ENCODE measurements around the gene RGS5. TPM values are rescaled to one million over a fixed set of nuclear protein-coding genes. Genes with fewer than 3 reads are reported as not detected.

RGS5 gene
- polyA plus RNA-seq, 1 donor (not counting 4 experiments of a cell fraction or from before 2014, with no cell fraction given) = 4.1 TPM

DNA sequence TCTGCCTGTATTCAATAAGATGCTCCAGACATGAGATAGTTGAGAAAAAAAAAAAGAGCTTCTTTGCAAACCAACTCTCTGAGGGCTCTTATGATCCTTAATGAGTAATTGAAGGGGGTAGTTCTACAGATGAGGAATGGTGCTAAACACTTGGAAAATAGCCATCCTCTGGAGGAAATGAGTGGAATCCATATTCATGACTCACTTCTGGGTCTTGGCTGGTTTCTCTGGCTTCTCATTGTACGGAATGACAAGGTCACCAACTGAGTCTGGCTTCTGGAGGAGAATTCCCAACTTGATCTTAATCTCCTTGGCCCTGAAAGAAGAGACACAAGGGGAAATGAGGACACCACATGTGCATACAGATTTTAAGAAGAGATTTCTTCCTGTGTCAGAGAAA is 34.7 kb downstream of the RGS5 start:
- H3K9me3 ChIP-seq (ENCODE audit: control insufficient read depth, low read depth, low read length) = no peaks in the 10 kb centered on the region
- peak; percentile 64 for DNase-seq (ENCODE audit: low read depth, low spot score)
- H3K4me1 ChIP-seq (ENCODE audit: control insufficient read depth, extremely low read depth, insufficient read depth, low read length) = peaks cover 17% of the 10 kb centered on the region
- H2AFZ ChIP-seq (ENCODE audit: control insufficient read depth, low read length) = no peak overlapping the region
- dilution Hi-C loops (cut with MboI; ENCODE audit: extremely low pct_ligation_motif_present, low sequenced_read_pairs) = no loop called here
- no peak overlapping the region for H3K4me3 ChIP-seq (ENCODE audit: control insufficient read depth in 2 of 3, extremely low read depth in 1 of 3, insufficient read depth in 2 of 3, low read depth in 1 of 3, low read length in 3 of 3)
- no peaks in the 10 kb centered on the region for H3K79me2 ChIP-seq (ENCODE audit: control insufficient read depth, insufficient read depth, low read length)
- no peaks in the 10 kb centered on the region for H3K9me1 ChIP-seq (ENCODE audit: control insufficient read depth, extremely low read depth, insufficient read depth, low read length)
- no peaks in the 10 kb centered on the region for H4K20me1 ChIP-seq (ENCODE audit: control insufficient read depth, extremely low read depth, insufficient read depth, low read length)
- no peak overlapping the region for H3K9ac ChIP-seq (ENCODE audit: control insufficient read depth, extremely low read depth, insufficient read depth, low read length)
- no peaks in the 10 kb centered on the region for H3K36me3 ChIP-seq (ENCODE audit: control insufficient read depth in 2 of 2, extremely low read depth in 1 of 2, insufficient read depth in 2 of 2, low read length in 2 of 2)
- H3K4me2 ChIP-seq (ENCODE audit: control insufficient read depth, extremely low read depth, insufficient read depth, low read depth, low read length) = peak overlapping the region; percentile 12
- FAIRE-seq = peak; percentile 93
- no peak overlapping the region for H3K27ac ChIP-seq (ENCODE audit: control insufficient read depth, insufficient read depth, low read length)
- TF ChIP-seq EZH2 (IDR thresholded peaks at IDR 0.05; ENCODE audit: low read length) = no peak
- no peaks in the 10 kb centered on the region for H3K27me3 ChIP-seq (ENCODE audit: control insufficient read depth, extremely low read depth, insufficient read depth, low read length)

- Histone ChIP-seq H3K4me3 (ENCODE audit: control insufficient read depth in 2 of 3, extremely low read depth in 1 of 3, insufficient read depth in 2 of 3, low read depth in 1 of 3, low read length in 3 of 3) (no peak overlapping the region), H3K4me1 (ENCODE audit: control insufficient read depth, extremely low read depth, insufficient read depth, low read length) (peaks cover 17% of the 10 kb centered on the region), H4K20me1 (ENCODE audit: control insufficient read depth, extremely low read depth, insufficient read depth, low read length) (no peaks in the 10 kb centered on the region), H3K36me3 (ENCODE audit: control insufficient read depth in 2 of 2, extremely low read depth in 1 of 2, insufficient read depth in 2 of 2, low read length in 2 of 2) (no peaks in the 10 kb centered on the region), H3K9me1 (ENCODE audit: control insufficient read depth, extremely low read depth, insufficient read depth, low read length) (no peaks in the 10 kb centered on the region), H3K4me2 (ENCODE audit: control insufficient read depth, extremely low read depth, insufficient read depth, low read depth, low read length) (no peak overlapping the region), H3K9ac (ENCODE audit: control insufficient read depth, extremely low read depth, insufficient read depth, low read length) (no peak overlapping the region), H3K79me2 (ENCODE audit: control insufficient read depth, insufficient read depth, low read length) (no peaks in the 10 kb centered on the region), H2AFZ (ENCODE audit: control insufficient read depth, low read length) (no peak overlapping the region), H3K27ac (ENCODE audit: control insufficient read depth, insufficient read depth, low read length) (no peak overlapping the region), H3K27me3 (ENCODE audit: control insufficient read depth, extremely low read depth, insufficient read depth, low read length) (no peaks in the 10 kb centered on the region), H3K9me3 (ENCODE audit: control insufficient read depth, low read depth, low read length) (no peaks in the 10 kb centered on the region)
- DNase-seq (ENCODE audit: low read depth, low spot score) = no peak
- dilution Hi-C loops (cut with MboI; ENCODE audit: extremely low pct_ligation_motif_present, low sequenced_read_pairs) = no loop called here
- TF ChIP-seq EZH2 (IDR thresholded peaks at IDR 0.05; ENCODE audit: low read length) = no peak
- TF ChIP-seq, protein P1, sequence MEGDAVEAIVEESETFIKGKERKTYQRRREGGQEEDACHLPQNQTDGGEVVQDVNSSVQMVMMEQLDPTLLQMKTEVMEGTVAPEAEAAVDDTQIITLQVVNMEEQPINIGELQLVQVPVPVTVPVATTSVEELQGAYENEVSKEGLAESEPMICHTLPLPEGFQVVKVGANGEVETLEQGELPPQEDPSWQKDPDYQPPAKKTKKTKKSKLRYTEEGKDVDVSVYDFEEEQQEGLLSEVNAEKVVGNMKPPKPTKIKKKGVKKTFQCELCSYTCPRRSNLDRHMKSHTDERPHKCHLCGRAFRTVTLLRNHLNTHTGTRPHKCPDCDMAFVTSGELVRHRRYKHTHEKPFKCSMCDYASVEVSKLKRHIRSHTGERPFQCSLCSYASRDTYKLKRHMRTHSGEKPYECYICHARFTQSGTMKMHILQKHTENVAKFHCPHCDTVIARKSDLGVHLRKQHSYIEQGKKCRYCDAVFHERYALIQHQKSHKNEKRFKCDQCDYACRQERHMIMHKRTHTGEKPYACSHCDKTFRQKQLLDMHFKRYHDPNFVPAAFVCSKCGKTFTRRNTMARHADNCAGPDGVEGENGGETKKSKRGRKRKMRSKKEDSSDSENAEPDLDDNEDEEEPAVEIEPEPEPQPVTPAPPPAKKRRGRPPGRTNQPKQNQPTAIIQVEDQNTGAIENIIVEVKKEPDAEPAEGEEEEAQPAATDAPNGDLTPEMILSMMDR (optimal IDR thresholded peaks at IDR 0.05 in 1 of 3, IDR thresholded peaks at IDR 0.05 in 1 of 3, conservative IDR thresholded peaks at IDR 0.05 in 1 of 3; ENCODE audit: extremely low read depth in 1 of 3, insufficient read depth in 2 of 3, low read length in 3 of 3) = no peak
- FAIRE-seq = peak; percentile 64
Observed at GRCh38 chr1:163166886-163167555, 35.7 kb downstream of the RGS5 start.

GRCh38 chr1:163165119-163165518 is 37.6 kb downstream of the RGS5 start:
- Histone ChIP-seq H3K4me1 (ENCODE audit: control insufficient read depth, extremely low read depth, insufficient read depth, low read length) (peaks cover 15% of the 10 kb centered on the region), H3K9ac (ENCODE audit: control insufficient read depth, extremely low read depth, insufficient read depth, low read length) (no peak overlapping the region), H3K9me3 (ENCODE audit: control insufficient read depth, low read depth, low read length) (no peaks in the 10 kb centered on the region), H3K4me2 (ENCODE audit: control insufficient read depth, extremely low read depth, insufficient read depth, low read depth, low read length) (no peak overlapping the region), H3K79me2 (ENCODE audit: control insufficient read depth, insufficient read depth, low read length) (no peaks in the 10 kb centered on the region), H3K36me3 (ENCODE audit: control insufficient read depth in 2 of 2, extremely low read depth in 1 of 2, insufficient read depth in 2 of 2, low read length in 2 of 2) (no peaks in the 10 kb centered on the region), H4K20me1 (ENCODE audit: control insufficient read depth, extremely low read depth, insufficient read depth, low read length) (no peaks in the 10 kb centered on the region), H3K27ac (ENCODE audit: control insufficient read depth, insufficient read depth, low read length) (no peak overlapping the region), H3K4me3 (ENCODE audit: control insufficient read depth in 2 of 3, extremely low read depth in 1 of 3, insufficient read depth in 2 of 3, low read depth in 1 of 3, low read length in 3 of 3) (no peak overlapping the region), H3K9me1 (ENCODE audit: control insufficient read depth, extremely low read depth, insufficient read depth, low read length) (no peaks in the 10 kb centered on the region), H2AFZ (ENCODE audit: control insufficient read depth, low read length) (no peak overlapping the region), H3K27me3 (ENCODE audit: control insufficient read depth, extremely low read depth, insufficient read depth, low read length) (no peaks in the 10 kb centered on the region)
- FAIRE-seq (no peak), DNase-seq (ENCODE audit: low read depth, low spot score) (no peak)
- TF ChIP-seq, protein P1 (optimal IDR thresholded peaks at IDR 0.05 in 1 of 3, IDR thresholded peaks at IDR 0.05 in 1 of 3, conservative IDR thresholded peaks at IDR 0.05 in 1 of 3; ENCODE audit: extremely low read depth in 1 of 3, insufficient read depth in 2 of 3, low read length in 3 of 3) = no peak
- TF ChIP-seq EZH2 (IDR thresholded peaks at IDR 0.05; ENCODE audit: low read length) = no peak
- dilution Hi-C loops (cut with MboI; ENCODE audit: extremely low pct_ligation_motif_present, low sequenced_read_pairs) = no loop called here
